HG02623 (cell line): ENCODE results near the gene TRIP13.

Experiments
- ATAC-seq: cut with Tn5 transposase; IDR thresholded peaks from one replicate; pipeline ENCODE4 v1.9.1; 2021; ENCODE audit warnings: moderate library complexity; ENCODE audit not compliant: unreplicated experiment

Gene TRIP13

GRCh38 chr5:963673-964531, 71.2 kb downstream of the TRIP13 start:
- peak; percentile 76 for ATAC-seq

- ATAC-seq: no peak
Measured at GRCh38 chr5:964821-965220, 72.1 kb downstream of the TRIP13 start.

GRCh38 chr5:965604-966344, 73.1 kb downstream of the TRIP13 start:
- ATAC-seq: no peak

GRCh38 chr5:966345-966710, 73.6 kb downstream of the TRIP13 start:
- ATAC-seq: no peak

GRCh38 chr5:966941-967340, 74.3 kb downstream of the TRIP13 start:
- no peak for ATAC-seq
